Testis (tissue), 3 donors: ENCODE results near the gene SLC47A1. TPM values are rescaled to one million over a fixed set of nuclear protein-coding genes. Genes with fewer than 3 reads are reported as not detected.

ENCODE experiments used
- DNase-seq: peaks from one replicate; pipeline ENCODE4 v3.0.0-alpha.2; 2019
- H3K27ac ChIP-seq, 2 donors: fragments of 200-600 bp; sonication (generic); one replicate each; pipeline ENCODE4 v1.5.1; 2019
- H3K27me3 ChIP-seq: fragments of 200-600 bp; sonication (generic); one replicate; pipeline ENCODE4 v1.5.1; 2019
- H3K36me3 ChIP-seq: fragments of 200-600 bp; sonication (generic); one replicate; pipeline ENCODE4 v1.5.1; 2017; ENCODE audit warnings: low read depth; ENCODE audit errors: missing control alignments
- H3K4me1 ChIP-seq: fragments of 200-600 bp; sonication (generic); one replicate; pipeline ENCODE4 v1.5.1; 2019
- H3K4me3 ChIP-seq, 2 donors: fragments of 200-600 bp; sonication (generic); one replicate each; pipeline ENCODE4 v1.5.1; 2017 to 2019
- H3K9me3 ChIP-seq: fragments of 200-600 bp; sonication (generic); one replicate; pipeline ENCODE4 v1.5.1; 2017
- POLR2A ChIP-seq: fragments of 450-650 bp; IDR thresholded peaks from one replicate; pipeline ENCODE4 v1.6.1; 2017; ENCODE audit warnings: antibody characterized with exemption, mild to moderate bottlenecking, moderate library complexity
- WGBS, 2 donors: methylation state at CpG; one replicate each; pipeline ENCODE4 v1.1.5; 2018; 5-methylcytosine and 5-hydroxymethylcytosine counted together
- intact Hi-C: fragments of 100-400 bp; cut with DNase I; formaldehyde crosslinking; loops from one replicate; pipeline ENCODE4 v1.15.1; 2023; ENCODE audit warnings: low total_unique reads
- polyA plus RNA-seq: library from polyadenylated mRNA; stranded (reverse); fragments of 350-450 nt; fragmentation: Illumina TruSeq; extraction: RNeasy Lipid Tissue Mini Kit (QIAGEN cat#74804); gene quantifications from one replicate; pipeline ENCODE4 v1.2.3, GENCODE V29; 2014; ENCODE audit warnings: low read depth, low replicate concordance; ENCODE audit not compliant: insufficient read depth
- total RNA-seq, 2 donors: library from RNA; depleted of rRNA; stranded (reverse); fragments of >200 nt; gene quantifications; one replicate each; pipeline ENCODE4 v1.2.3, GENCODE V29; 2016
- TF ChIP-seq, protein P1 (sequence below), 3 experiments: fragments of 450-650 bp in 2 of 3; fragments of 200-600 bp in 1 of 3; sonication (generic) in 1 of 3; IDR thresholded peaks; one replicate each; pipeline ENCODE4 v1.5.1; 2016 to 2019; ENCODE audit warnings: antibody characterized with exemption in 3 of 3, mild to moderate bottlenecking in 2 of 3, moderate library complexity in 1 of 3

Gene SLC47A1
- total and polyA plus RNA-seq, 3 donors from 2014 or later: 20.1 to 97.3 (median 39.8) TPM

DNA sequence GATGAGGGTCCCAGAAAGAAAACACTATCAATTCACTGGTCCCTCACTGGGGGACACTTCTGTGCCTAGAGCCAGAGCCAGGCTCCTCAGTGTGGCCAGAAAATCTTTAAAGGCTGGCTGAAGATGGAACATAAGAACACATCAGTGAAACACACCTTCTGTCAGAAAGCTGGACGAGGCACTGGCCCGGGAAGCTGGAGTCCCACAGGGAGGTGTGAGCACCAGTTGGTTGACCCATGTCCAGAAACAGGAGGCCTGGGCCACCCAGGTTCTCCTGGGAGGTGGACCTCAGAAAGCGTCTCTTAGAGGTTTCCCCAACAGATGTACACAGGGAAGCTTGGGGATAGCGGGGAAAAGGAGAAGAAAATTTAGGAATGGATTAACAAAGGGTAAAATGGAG, 58.7 kb downstream of the SLC47A1 start:
- Histone ChIP-seq H3K4me1 (no peaks in the 10 kb centered on the region), H3K9me3 (no peaks in the 10 kb centered on the region), H3K27ac (no peak overlapping the region), H3K4me3 (no peak overlapping the region), H3K36me3 (no peaks in the 10 kb centered on the region), H3K27me3 (no peaks in the 10 kb centered on the region)
- WGBS, 2 donors: 84 to 91% methylated on average over 4 of the region's 4 CpGs
- no peak for DNase-seq
- TF ChIP-seq POLR2A: no peak
- TF ChIP-seq, protein P1, sequence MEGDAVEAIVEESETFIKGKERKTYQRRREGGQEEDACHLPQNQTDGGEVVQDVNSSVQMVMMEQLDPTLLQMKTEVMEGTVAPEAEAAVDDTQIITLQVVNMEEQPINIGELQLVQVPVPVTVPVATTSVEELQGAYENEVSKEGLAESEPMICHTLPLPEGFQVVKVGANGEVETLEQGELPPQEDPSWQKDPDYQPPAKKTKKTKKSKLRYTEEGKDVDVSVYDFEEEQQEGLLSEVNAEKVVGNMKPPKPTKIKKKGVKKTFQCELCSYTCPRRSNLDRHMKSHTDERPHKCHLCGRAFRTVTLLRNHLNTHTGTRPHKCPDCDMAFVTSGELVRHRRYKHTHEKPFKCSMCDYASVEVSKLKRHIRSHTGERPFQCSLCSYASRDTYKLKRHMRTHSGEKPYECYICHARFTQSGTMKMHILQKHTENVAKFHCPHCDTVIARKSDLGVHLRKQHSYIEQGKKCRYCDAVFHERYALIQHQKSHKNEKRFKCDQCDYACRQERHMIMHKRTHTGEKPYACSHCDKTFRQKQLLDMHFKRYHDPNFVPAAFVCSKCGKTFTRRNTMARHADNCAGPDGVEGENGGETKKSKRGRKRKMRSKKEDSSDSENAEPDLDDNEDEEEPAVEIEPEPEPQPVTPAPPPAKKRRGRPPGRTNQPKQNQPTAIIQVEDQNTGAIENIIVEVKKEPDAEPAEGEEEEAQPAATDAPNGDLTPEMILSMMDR (IDR thresholded peaks at IDR 0.05): no peak
- intact Hi-C loops: no loop called here

DNA sequence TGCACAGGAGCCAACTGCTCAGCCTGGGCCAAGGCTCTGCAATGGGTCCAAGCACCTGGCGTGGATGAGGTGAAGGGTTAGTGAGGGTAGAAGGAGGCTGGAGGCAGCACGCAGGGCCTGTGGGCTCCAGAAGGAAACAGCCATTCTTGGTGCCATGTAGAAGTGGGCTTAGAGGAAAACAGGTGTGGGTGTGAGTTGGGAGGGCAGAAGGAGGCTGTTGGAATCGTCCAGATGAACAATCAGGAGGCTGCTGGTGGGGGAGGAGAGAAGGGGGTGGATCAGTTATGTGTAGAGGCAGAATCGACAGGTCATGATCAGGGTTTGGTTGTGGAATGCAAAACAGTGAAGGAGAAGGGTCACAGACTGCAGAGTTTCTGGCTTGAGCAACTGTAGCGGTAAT, 63.2 kb downstream of the SLC47A1 start:
- intact Hi-C loops: no loop called here

DNA sequence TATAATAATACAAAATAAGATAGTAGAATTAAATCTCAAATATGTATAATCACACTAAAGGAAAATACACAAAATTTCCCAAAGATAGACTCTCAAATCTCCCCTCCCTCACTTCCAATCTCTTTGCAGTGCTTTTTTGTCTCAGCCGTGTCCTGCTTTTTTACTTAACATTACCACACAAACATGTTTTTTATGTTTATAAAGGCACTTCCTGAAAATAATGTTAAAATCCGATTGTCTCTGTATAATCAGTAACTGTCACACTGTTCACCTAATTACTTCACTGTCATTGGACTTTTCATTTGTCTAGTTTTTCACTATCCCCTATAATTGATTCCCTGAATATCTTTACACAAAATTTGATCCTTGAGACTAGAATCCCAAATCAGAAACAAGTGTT, 76.7 kb downstream of the SLC47A1 start:
- intact Hi-C loops: no loop called here
- H3K4me3 ChIP-seq: no peak overlapping the region
- TF ChIP-seq, protein P1 (IDR thresholded peaks at IDR 0.05): no peak
- TF ChIP-seq POLR2A: no peak
- H3K4me1 ChIP-seq: peaks cover 13% of the 10 kb centered on the region
- DNase-seq: no peak
- WGBS, 2 donors: 67 to 83% methylated on average over 2 of the region's 2 CpGs
- H3K27me3 ChIP-seq: no peaks in the 10 kb centered on the region
- no peak overlapping the region for H3K27ac ChIP-seq
- H3K9me3 ChIP-seq: no peaks in the 10 kb centered on the region
- no peaks in the 10 kb centered on the region for H3K36me3 ChIP-seq

More for the DNA sequence above, 63.2 kb downstream of the SLC47A1 start:
- Histone ChIP-seq H3K9me3 (no peaks in the 10 kb centered on the region), H3K4me1 (no peaks in the 10 kb centered on the region), H3K4me3 (no peak overlapping the region), H3K36me3 (no peaks in the 10 kb centered on the region), H3K27ac (no peak overlapping the region), H3K27me3 (no peaks in the 10 kb centered on the region)
- DNase-seq: no peak
- WGBS, 2 donors: 74 to 83% methylated on average over 5 of the region's 5 CpGs
- TF ChIP-seq POLR2A: no peak
- TF ChIP-seq, protein P1 (IDR thresholded peaks at IDR 0.05): no peak

DNA sequence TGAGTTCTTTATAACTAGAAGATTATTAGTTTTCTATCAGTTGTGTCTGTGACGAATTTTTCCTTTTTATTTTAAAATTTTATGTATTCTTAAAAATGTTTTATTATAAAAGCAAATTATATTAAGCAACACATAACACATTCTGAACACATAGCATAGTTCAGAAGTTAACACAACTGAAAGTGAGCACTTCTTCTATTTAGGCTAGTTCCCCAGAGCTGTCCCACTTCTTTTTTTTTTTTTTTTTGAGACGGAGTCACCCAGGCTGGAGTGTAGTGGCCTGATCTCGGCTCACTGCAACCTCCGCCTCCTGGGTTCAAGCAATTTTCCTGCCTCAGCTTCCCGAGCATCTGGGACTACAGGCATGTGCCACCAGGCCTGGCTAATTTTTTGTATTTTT, 77.2 kb downstream of the SLC47A1 start:
- 75 to 91% methylated on average over 5 of the region's 5 CpGs for WGBS, 2 donors
- Histone ChIP-seq H3K27me3 (no peaks in the 10 kb centered on the region), H3K4me3 (no peak overlapping the region), H3K9me3 (no peaks in the 10 kb centered on the region), H3K4me1 (peaks cover 13% of the 10 kb centered on the region), H3K27ac (no peak overlapping the region), H3K36me3 (no peaks in the 10 kb centered on the region)
- no peak for TF ChIP-seq POLR2A
- DNase-seq: no peak
- intact Hi-C loops: no loop called here

DNA sequence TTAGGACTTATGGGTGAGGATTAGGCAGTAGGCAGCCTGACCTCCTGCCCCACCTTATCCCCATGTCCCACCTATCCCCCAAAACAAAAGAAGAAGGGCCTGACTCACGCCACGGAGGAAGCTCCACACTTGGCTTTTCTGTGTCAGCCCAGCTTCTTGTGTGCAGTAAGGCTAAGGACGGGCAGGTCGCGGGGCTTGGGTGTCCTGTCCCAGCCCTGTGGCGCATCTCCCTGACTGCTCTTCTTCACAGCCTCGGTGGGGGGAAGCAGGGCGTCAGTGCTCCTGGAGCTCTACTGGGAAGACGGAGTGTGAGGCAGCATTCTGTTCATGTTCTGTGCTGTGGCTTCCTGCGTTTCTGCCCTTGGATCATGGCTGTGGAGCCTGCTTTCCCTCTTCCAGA, 80.3 kb downstream of the SLC47A1 start:
- no peaks in the 10 kb centered on the region for H3K36me3 ChIP-seq
- H3K4me1 ChIP-seq: peaks cover 13% of the 10 kb centered on the region
- TF ChIP-seq POLR2A: no peak
- TF ChIP-seq, protein P1 (IDR thresholded peaks at IDR 0.05): no peak
- intact Hi-C loops: no loop called here
- no peak for DNase-seq
- peak overlapping the region in 1 of 2 donors; percentile 73 for H3K27ac ChIP-seq
- H3K9me3 ChIP-seq: no peaks in the 10 kb centered on the region
- H3K4me3 ChIP-seq: no peak overlapping the region
- H3K27me3 ChIP-seq: no peaks in the 10 kb centered on the region
- WGBS, 2 donors: 87 to 89% methylated on average over 8 to 10 of the region's 10 CpGs
